ENCODE data around the gene THBS4.

THBS4 gene

GRCh38 chr5:80071510-80072021, 36.4 kb downstream of the THBS4 start:
- TF ChIP-seq, protein P1, sequence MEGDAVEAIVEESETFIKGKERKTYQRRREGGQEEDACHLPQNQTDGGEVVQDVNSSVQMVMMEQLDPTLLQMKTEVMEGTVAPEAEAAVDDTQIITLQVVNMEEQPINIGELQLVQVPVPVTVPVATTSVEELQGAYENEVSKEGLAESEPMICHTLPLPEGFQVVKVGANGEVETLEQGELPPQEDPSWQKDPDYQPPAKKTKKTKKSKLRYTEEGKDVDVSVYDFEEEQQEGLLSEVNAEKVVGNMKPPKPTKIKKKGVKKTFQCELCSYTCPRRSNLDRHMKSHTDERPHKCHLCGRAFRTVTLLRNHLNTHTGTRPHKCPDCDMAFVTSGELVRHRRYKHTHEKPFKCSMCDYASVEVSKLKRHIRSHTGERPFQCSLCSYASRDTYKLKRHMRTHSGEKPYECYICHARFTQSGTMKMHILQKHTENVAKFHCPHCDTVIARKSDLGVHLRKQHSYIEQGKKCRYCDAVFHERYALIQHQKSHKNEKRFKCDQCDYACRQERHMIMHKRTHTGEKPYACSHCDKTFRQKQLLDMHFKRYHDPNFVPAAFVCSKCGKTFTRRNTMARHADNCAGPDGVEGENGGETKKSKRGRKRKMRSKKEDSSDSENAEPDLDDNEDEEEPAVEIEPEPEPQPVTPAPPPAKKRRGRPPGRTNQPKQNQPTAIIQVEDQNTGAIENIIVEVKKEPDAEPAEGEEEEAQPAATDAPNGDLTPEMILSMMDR (IDR thresholded peaks at IDR 0.05; ENCODE audit: low read depth, low read length), result no peak
- DNase-seq (ENCODE audit: low read depth, low spot score), result no peak
- in situ Hi-C loops (cut with HindIII; ENCODE audit: low sequenced_read_pairs), result no loop called here
- no peak overlapping the region for H3K4me3 ChIP-seq (ENCODE audit: low read depth, low read length)

DNA sequence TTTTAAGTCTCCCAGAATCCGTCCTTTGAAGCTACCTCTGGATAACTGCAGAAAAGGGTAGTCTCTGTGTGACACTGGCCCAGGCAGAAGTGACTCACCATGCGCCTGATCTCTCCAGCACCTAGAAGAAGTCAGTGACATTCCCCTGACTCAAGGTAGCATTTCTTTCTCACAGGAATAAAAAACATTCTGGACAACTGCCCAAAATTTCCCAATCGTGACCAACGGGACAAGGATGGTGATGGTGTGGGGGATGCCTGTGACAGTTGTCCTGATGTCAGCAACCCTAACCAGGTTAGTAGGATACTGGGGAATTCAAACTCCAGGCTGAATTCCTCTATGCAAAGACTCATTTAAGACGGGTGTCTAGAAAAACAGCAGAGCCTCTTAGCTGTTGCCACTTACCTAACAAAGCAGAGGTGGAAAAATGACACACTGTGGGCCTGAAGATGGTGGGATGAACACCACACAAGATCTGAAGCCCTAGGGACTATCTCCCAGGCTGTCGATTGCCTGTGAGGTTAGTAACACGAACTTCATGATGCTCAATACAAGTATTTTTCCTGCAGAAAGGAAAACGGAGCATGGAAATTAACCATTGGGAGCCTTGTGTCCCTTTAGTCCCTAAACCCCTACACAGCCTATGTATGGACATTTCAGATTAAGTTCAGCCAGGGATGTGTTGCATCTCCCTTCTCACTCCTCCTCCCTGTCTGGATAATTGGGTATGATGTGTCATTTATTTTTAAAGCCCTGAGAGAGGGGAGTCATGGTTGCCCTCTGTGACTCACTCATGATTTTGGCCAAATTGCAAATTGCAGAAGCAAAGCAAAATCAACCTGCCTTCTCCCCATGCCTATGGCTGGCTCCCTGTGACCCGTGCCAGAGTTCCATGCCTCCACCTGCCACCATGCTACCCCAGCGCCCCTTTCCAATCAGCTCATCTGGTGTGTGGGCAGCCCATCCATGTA, 37.2 kb downstream of the THBS4 start:
- DNase-seq (ENCODE audit: low read depth, low spot score), result no peak
- in situ Hi-C loops (cut with HindIII; ENCODE audit: low sequenced_read_pairs), result no loop called here
- H3K4me3 ChIP-seq (ENCODE audit: low read depth, low read length), result no peak overlapping the region
- TF ChIP-seq, protein P1 (IDR thresholded peaks at IDR 0.05; ENCODE audit: low read depth, low read length), result no peak

DNA sequence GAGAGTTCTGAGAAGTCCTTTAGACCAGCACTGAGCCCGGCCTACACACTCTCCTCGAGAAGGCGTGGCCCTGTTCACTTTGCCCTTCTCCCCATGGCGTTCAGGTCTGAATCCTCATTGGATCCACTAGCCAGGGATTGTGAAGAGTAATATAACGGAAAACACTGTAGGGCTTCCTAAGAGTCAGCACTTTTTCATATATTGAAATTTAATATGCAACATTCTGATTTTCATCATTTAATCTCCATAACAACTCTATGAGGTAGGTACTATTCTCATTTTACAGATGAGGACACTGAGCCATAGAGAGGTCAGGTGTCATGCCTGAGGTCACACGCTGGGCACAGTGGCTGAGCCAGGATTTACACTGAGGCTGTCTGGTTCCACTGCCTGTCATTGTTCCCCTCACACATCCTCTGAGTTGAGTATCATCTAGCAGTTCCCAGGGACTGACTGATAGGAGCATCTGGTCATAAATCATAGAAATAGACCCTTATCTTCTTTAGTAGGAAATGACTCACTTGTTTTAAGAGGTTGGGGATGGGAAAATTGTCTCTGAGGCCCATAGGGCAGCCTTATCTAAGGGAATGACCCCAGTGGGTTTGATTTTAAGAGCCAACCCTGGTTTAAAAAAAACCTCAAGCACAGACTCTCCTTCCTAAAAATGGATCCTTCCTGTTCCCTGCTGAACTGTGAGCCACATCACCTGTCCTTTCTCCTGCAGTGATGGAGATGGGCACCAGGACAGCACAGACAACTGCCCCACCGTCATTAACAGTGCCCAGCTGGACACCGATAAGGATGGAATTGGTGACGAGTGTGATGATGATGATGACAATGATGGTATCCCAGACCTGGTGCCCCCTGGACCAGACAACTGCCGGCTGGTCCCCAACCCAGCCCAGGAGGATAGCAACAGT, 41.2 kb downstream of the THBS4 start:
- H3K4me3 ChIP-seq (ENCODE audit: low read depth, low read length), result no peak overlapping the region
- in situ Hi-C loops (cut with HindIII; ENCODE audit: low sequenced_read_pairs), result no loop called here
- TF ChIP-seq, protein P1 (IDR thresholded peaks at IDR 0.05; ENCODE audit: low read depth, low read length), result no peak
- DNase-seq (ENCODE audit: low read depth, low spot score), result no peak

DNA sequence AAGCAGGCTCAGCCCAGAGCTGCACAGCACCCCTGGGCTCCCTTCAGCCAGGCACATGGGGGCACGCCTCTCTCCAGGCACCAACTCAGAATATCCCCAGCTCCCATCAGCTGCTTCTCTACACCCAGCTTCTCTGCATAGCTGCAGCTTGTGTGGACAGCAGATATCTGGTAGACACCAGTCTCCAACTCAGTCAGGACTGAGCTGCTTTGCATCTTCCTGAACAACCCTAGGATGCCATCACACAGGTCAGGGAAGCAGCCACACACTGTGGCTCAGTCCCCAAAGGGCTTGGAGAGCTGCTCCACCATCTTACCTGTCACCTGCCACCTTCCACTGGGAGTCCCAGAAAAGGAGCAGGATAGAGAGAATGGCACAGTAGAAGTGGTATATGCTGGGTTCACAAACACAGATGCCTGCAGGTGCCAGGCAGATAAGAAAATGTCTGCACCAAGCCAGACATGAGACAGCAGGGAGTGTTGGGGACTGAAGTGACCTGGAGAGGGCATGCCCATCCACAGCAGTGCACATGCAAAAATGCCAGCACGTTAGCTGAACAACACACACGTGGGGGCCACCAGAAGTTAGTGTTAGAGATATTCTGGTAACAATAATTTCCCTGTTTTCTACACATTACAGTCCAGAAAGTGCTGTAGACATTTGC, 42.0 kb downstream of the THBS4 start:
- in situ Hi-C loops (cut with HindIII; ENCODE audit: low sequenced_read_pairs), result no loop called here
- TF ChIP-seq, protein P1 (IDR thresholded peaks at IDR 0.05; ENCODE audit: low read depth, low read length), result no peak
- H3K4me3 ChIP-seq (ENCODE audit: low read depth, low read length), result no peak overlapping the region
- no peak for DNase-seq (ENCODE audit: low read depth, low spot score)

GRCh38 chr5:80078921-80079320, 43.8 kb downstream of the THBS4 start:
- TF ChIP-seq, protein P1 (IDR thresholded peaks at IDR 0.05; ENCODE audit: low read depth, low read length), result no peak
- no peak for DNase-seq (ENCODE audit: low read depth, low spot score)
- in situ Hi-C loops (cut with HindIII; ENCODE audit: low sequenced_read_pairs), result no loop called here
- no peak overlapping the region for H3K4me3 ChIP-seq (ENCODE audit: low read depth, low read length)

- TF ChIP-seq, protein P1 (IDR thresholded peaks at IDR 0.05; ENCODE audit: low read depth, low read length), result no peak
- H3K4me3 ChIP-seq (ENCODE audit: low read depth, low read length), result no peak overlapping the region
- in situ Hi-C loops (cut with HindIII; ENCODE audit: low sequenced_read_pairs), result no loop called here
- DNase-seq (ENCODE audit: low read depth, low spot score), result no peak
These were observed 47.1 kb downstream of the THBS4 start for GRCh38 chr5:80082281-80082680.
